HG03095 (cell line): Measurements from ENCODE around the gene NFKBIE.

Experiments
- ATAC-seq: cut with Tn5 transposase; IDR thresholded peaks from one replicate; pipeline ENCODE4 v1.9.1; 2021; ENCODE audit warnings: moderate library complexity; ENCODE audit not compliant: unreplicated experiment

The NFKBIE gene

GRCh38 chr6:44297063-44298038, 32.0 kb upstream of the NFKBIE start:
- no peak for ATAC-seq

DNA sequence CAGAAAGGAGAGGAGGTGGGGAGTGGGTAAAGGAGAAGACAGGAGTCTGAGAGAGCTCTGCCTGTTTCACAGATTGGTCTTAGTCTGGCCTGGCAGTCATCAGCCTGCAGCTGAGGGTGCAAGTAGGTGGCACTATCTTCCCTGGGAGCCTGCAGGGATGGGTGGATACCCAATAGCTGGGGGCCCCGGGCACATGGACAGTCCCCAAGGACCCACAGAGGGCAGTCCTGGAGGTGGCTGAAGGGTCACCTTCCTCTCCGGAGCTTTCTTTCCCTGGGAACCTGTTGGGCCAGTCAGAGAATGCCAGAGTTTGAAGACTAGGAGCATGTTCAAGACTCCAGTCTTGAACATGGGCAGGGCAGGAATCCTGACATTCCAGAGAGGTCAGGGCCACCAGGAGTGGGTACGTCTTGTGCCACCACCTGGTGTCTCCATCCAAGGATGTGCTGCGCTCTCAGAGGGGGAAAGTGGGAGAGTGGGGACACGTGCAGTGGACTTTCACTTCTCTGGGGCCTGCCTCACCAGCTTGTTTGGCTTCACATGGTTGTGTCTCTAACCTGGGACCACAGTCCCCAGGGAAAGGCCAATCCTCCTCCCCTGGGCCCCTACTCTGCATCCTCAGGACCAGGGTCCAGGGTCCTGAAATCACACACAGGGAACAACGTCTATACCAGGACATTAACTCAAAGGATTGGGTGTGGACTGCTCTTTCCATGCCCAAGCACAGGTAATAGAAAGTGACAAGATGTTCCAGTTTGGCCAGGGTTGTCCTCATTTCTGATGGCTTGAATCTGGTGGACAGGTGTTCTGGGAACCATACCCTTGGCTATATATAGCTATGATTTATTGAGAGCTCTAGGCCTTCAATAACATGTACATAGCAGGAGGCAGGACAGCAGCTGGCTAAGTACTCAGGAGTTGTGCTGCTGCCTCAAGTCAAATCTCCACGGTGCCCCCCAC, 29.8 kb upstream of the NFKBIE start:
- no peak for ATAC-seq

- no peak for ATAC-seq
These were observed 27.5 kb upstream of the NFKBIE start for GRCh38 chr6:44292661-44293365.

GRCh38 chr6:44291841-44292240, 26.5 kb upstream of the NFKBIE start:
- no peak for ATAC-seq

DNA sequence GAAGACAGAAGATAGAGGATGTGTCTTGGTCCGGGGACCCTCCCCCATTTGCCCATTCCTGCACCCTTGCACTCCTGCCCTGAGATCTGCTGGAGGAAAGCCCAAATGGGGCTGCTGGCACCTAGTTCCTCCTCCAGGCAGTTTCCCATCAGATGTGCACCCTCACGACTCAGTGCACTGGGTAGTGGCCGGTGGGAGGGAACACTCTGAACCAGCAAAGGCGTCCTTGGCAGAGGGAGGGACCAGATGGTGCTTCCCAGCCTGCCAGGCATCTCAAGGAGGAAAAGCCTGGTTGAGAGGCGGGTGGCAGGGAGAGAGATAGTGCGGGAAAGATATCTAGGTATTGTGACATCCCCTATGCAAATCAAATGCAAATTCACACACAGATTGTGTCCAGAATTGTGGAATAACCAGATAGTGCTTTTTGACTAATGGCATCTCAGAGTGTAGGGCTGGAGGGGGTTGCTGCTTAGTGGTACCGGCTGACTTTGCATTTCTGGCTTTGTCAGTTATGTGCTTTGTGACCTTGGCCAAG, 24.4 kb upstream of the NFKBIE start:
- ATAC-seq: no peak

GRCh38 chr6:44286747-44287146, 21.4 kb upstream of the NFKBIE start:
- ATAC-seq: no peak

DNA sequence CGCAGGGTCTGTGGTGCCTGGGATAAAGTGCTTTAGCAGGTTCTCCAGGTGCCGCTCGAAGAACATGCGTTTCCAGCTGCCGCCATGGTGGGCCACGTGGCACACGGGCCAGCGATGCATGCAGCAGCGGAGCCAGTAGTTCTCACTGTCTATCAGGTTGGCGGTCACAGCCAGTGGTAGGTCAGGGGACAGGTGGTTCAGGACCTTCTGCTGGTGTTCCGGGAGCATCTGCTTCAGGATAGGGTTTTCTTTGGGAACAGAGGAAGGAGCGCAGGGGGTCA, 20.9 kb upstream of the NFKBIE start:
- ATAC-seq: no peak

- no peak for ATAC-seq
These were observed 20.4 kb upstream of the NFKBIE start for GRCh38 chr6:44285552-44286284.

- no peak for ATAC-seq
These were observed 19.5 kb upstream of the NFKBIE start for GRCh38 chr6:44284867-44285266.

- no peak for ATAC-seq
These were observed 18.8 kb upstream of the NFKBIE start for GRCh38 chr6:44284121-44284520.

DNA sequence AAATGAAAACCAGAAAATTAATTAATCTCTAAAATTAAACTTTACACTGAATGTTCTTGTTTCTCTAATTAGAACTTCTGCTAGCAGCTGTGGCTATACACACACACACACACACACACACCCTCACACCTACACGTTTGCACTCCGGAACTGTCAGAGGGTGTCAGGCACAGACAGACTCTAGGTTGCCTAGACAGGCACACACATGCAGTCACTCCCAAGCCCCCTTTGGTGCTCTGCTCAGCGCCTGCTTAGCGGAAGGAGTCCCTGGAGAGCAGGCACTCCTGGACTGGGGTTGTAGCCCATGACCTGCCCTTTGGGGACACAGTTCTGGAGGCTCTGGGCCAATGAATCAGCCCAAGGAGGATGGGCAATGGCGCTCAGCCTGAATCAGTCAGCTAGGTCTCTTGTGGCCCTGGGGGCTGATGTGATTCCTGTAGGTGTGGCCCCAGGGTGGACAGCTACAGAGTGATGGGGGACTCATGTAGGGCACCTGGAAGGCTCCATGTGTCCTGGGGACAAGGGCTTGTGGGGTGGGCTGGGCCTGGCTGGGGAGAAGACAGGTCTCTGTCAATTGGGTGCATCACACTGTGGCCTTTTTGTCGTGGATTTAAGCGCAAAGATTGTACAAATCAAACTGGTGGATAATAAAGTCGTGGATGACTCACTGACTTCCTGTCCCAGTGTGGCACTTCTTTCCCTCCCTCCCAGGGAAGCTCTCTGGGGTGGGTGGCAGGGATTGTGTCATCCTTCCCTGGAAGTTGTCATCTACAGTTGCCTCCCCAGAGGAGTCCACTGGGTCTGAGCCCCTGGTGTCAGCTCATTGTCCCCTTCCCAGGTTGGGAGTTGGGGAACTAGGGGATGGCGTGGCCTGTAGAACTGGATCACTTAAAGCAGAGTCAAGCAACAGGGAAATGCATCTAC, 13.7 kb upstream of the NFKBIE start:
- ATAC-seq: no peak

- ATAC-seq: no peak
These were observed 13.0 kb upstream of the NFKBIE start for GRCh38 chr6:44278315-44278714.

DNA sequence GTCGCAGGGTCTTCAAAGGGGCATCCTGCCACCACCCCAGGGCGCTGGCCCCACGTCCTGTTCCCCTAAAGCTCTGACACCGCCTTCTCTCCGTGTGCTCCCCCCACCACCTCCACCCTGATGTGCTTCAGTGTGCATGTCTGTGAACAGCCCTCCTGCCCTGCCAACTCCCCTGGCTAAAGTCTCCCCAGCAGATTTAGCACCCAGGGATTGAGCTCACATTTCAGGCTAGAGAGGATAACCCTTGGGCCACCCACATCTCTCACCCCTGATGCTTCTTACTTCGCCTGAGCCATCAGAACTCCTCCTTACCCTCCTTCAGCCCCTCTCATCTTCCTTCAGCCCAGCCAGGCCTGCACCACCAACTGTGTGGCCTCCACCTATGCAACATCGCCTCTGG, 12.4 kb upstream of the NFKBIE start:
- no peak for ATAC-seq

- no peak for ATAC-seq
These were observed 11.6 kb upstream of the NFKBIE start for GRCh38 chr6:44276667-44277640.

- ATAC-seq: no peak
These were observed 10.6 kb upstream of the NFKBIE start for GRCh38 chr6:44275749-44276648.

GRCh38 chr6:44275271-44275748, 10.0 kb upstream of the NFKBIE start:
- ATAC-seq: no peak

GRCh38 chr6:44273617-44274016, 8.3 kb upstream of the NFKBIE start:
- ATAC-seq: no peak
